Loucy (cell line): Measurements from ENCODE around the gene PLTP.

Experiments
- CTCF ChIP-seq: fragments of 200-600 bp; sonication (generic); conservative IDR thresholded peaks from 2 replicates; pipeline ENCODE4 v1.5.1; 2014; ENCODE audit warnings: mild to moderate bottlenecking, antibody characterized with exemption, low read length
- EZH2phosphoT487 ChIP-seq: fragments of 200-600 bp; IDR thresholded peaks from 2 replicates; pipeline ENCODE4 v1.6.1; 2018; ENCODE audit warnings: antibody characterized with exemption, mild to moderate bottlenecking, moderate library complexity, borderline replicate concordance

GRCh38 chr20:45918779-45919537 is 7.0 kb upstream of the PLTP start:
- no peak for TF ChIP-seq CTCF
- TF ChIP-seq EZH2phosphoT487: no peak
